Frontal cortex (tissue), 4 donors: ENCODE results near the gene JAG2. TPM values are rescaled to one million over a fixed set of nuclear protein-coding genes. Genes with fewer than 3 reads are reported as not detected.

Source experiments
- DNase-seq, 2 donors: peaks; one replicate each; pipeline ENCODE4 v3.0.0; 2012; ENCODE audit warnings: low spot score in 2 of 2
- FAIRE-seq: peaks from 2 replicates; lab custom pipeline; 2012; peaks lifted over from hg19 to GRCh38; lab: Jason Lieb, UNC
- total RNA-seq: library from RNA; depleted of rRNA; stranded (reverse); fragments of >200 nt; gene quantifications from one replicate; pipeline ENCODE4 v1.2.3, GENCODE V29; 2014
- donor health status: control.
- donor health status: control.
- donor health status: control.

Gene JAG2
- total RNA-seq, 1 donor from 2014 or later: 21.2 TPM

- no peak for FAIRE-seq
- DNase-seq: no peak
These were observed 519 bp downstream of the JAG2 start for GRCh38 chr14:105168093-105168420.

- DNase-seq: no peak
- no peak for FAIRE-seq
These were observed 1.1 kb downstream of the JAG2 start for GRCh38 chr14:105167303-105168092.

GRCh38 chr14:105166571-105167302 lies 1.8 kb downstream of the JAG2 start:
- FAIRE-seq (no peak), DNase-seq (no peak)

- no peak for DNase-seq
These were observed 2.7 kb downstream of the JAG2 start for GRCh38 chr14:105165761-105166485.

GRCh38 chr14:105165134-105165704 lies 3.4 kb downstream of the JAG2 start:
- no peak for DNase-seq
- FAIRE-seq: no peak

More at GRCh38 chr14:105165761-105166485, 2.7 kb downstream of the JAG2 start:
- FAIRE-seq: no peak

- DNase-seq (no peak), FAIRE-seq (no peak)
These were observed 5.4 kb downstream of the JAG2 start for GRCh38 chr14:105163040-105163742.

GRCh38 chr14:105162669-105162979 lies 6.0 kb downstream of the JAG2 start:
- DNase-seq (no peak), FAIRE-seq (no peak)

GRCh38 chr14:105161964-105162668 lies 6.5 kb downstream of the JAG2 start:
- no peak for FAIRE-seq
- DNase-seq: no peak

- DNase-seq (no peak), FAIRE-seq (no peak)
These were observed 7.3 kb downstream of the JAG2 start for GRCh38 chr14:105161309-105161708.

GRCh38 chr14:105160776-105161175 lies 7.8 kb downstream of the JAG2 start:
- DNase-seq: no peak
- FAIRE-seq: no peak

GRCh38 chr14:105159344-105159743 lies 9.2 kb downstream of the JAG2 start:
- FAIRE-seq: no peak
- no peak for DNase-seq

GRCh38 chr14:105158794-105159193 lies 9.8 kb downstream of the JAG2 start:
- no peak for DNase-seq
- FAIRE-seq: no peak

- no peak for FAIRE-seq
- DNase-seq: no peak
These were observed 10.7 kb downstream of the JAG2 start for GRCh38 chr14:105157872-105158271.

GRCh38 chr14:105156414-105157375 lies 11.9 kb downstream of the JAG2 start:
- FAIRE-seq (no peak), DNase-seq (no peak)

GRCh38 chr14:105155681-105156413 lies 12.7 kb downstream of the JAG2 start:
- DNase-seq (no peak), FAIRE-seq (no peak)

- FAIRE-seq (no peak), DNase-seq (no peak)
These were observed 13.4 kb downstream of the JAG2 start for GRCh38 chr14:105155071-105155651.

GRCh38 chr14:105154476-105154871 lies 14.1 kb downstream of the JAG2 start:
- DNase-seq (no peak), FAIRE-seq (no peak)
